Activated naive CD4-positive, alpha-beta T cell treated with anti-CD3 and anti-CD28 coated beads for 36 hours (primary cell): ENCODE results near the gene ARMH1. TPM values are rescaled to one million over a fixed set of nuclear protein-coding genes. Genes with fewer than 3 reads are reported as not detected.

Experiments used
- CTCF ChIA-PET: fragments of 350-600 bp; sonication (Branson Sonifier 250); formaldehyde crosslinking; loops from one replicate; lab custom pipeline; 2021; ENCODE audit warnings: antibody characterized with exemption; lab: Charles Lee
- DNase-seq: peaks from one replicate; pipeline ENCODE4 v3.0.0-alpha.2; 2020
- H3K27ac Mint-ChIP-seq: one replicate; pipeline ENCODE4 v1.8.0; 2021; ENCODE audit warnings: mild to moderate bottlenecking, mixed read lengths
- H3K27me3 Mint-ChIP-seq: one replicate; pipeline ENCODE4 v1.8.0; 2021; ENCODE audit warnings: low read depth, mixed read lengths
- H3K36me3 Mint-ChIP-seq: one replicate; pipeline ENCODE4 v1.8.0; 2021; ENCODE audit warnings: low read depth, mixed read lengths
- H3K4me1 Mint-ChIP-seq: one replicate; pipeline ENCODE4 v1.8.0; 2021; ENCODE audit warnings: low read depth, mixed read lengths
- H3K4me3 Mint-ChIP-seq: one replicate; pipeline ENCODE4 v1.8.0; 2021; ENCODE audit warnings: mild to moderate bottlenecking, moderate library complexity, mixed read lengths
- H3K9me3 Mint-ChIP-seq: one replicate; pipeline ENCODE4 v1.8.0; 2021; ENCODE audit warnings: mixed read lengths
- intact Hi-C: fragments of 100-400 bp; cut with micrococcal nuclease; formaldehyde crosslinking; loops from one replicate; pipeline ENCODE4 v1.15.1; 2023
- total RNA-seq, 2 experiments: library from RNA; stranded (reverse); gene quantifications; one replicate each; pipeline ENCODE4 v1.2.3, GENCODE V29; 2021

Gene ARMH1
- total RNA-seq, 2 experiments from 2014 or later, result 143 to 155 TPM

DNA sequence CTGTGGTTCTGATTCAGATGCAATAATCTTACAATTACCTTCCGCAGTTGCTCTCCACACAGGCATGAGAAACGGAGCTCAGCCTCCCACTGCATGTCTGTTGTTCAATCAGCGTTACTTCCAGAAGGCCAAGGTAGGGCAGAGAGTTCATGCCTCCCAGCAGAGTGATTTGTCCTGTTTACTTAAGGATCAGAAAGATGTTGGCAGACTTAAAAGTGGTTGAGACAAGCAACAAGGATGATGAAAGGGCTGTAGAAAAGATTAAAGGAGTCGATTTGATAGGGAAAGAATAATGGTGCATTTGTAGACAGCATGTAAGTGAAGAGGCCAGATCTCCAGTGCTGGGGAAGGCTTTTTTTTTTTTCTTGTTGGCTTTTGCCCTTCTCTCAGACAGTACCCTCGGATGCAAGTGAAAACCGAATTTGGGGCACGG lies 26.6 kb downstream of the ARMH1 start:
- H3K4me1 Mint-ChIP-seq, result peaks cover 21% of the 10 kb centered on the region
- no peaks in the 10 kb centered on the region for H3K9me3 Mint-ChIP-seq
- no peaks in the 10 kb centered on the region for H3K36me3 Mint-ChIP-seq
- no peak overlapping the region for H3K4me3 Mint-ChIP-seq
- no peak overlapping the region for H3K27ac Mint-ChIP-seq
- no peak for DNase-seq
- intact Hi-C loops, result no loop called here
- H3K27me3 Mint-ChIP-seq, result no peaks in the 10 kb centered on the region
- CTCF ChIA-PET, result no interaction called here

DNA sequence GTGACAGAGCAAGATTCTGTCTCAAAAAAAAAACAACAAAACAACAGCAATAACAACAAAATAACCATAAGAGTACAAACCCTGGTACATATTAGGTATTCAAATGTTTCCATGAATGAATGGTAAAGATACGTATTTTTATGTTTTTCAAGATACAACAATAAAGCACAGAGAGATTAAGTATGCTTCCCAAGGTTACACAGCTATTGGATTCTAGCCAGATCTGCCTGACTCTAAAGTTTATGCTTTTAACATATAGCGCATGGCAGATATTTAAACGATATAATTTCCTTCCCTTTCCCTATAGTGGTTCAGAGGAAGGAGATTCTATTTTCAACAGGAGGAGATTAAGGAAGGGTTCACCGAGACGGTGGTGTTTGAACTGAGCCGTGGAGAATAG lies 31.0 kb downstream of the ARMH1 start:
- CTCF ChIA-PET, result interaction anchor here (0.5 to 1.6 kb wide), 3 partner anchors 9 to 25 kb away, joined by 3 read pairs; partner anchors contain the start of gene RNU5D-1
- Mint-ChIP-seq H3K27me3 (no peaks in the 10 kb centered on the region), H3K27ac (no peak overlapping the region), H3K4me1 (peaks cover 10% of the 10 kb centered on the region), H3K36me3 (no peaks in the 10 kb centered on the region), H3K4me3 (no peak overlapping the region), H3K9me3 (no peaks in the 10 kb centered on the region)
- DNase-seq, result no peak
- intact Hi-C loops, result no loop called here

DNA sequence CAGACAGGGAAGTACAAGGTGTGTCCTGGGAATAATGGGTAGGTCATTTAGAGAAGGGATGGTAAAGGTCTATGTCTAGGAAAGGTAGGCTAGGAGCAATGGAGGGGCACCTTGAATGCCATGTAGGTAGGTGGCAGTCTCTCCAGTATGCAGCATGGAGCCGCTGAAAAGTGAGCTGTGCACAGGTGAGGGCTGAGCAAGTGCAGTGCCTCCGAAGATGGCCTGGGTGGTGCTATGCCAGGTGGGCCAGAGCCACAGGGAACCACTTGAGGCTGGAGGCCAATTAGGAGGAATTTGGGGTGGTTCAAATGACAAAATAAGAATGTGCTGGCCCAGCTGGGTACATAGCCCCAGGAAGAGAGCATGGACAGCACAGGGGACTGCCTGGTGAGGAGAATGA lies 31.4 kb downstream of the ARMH1 start:
- Mint-ChIP-seq H3K4me3 (no peak overlapping the region), H3K4me1 (peaks cover 10% of the 10 kb centered on the region), H3K36me3 (no peaks in the 10 kb centered on the region), H3K27ac (no peak overlapping the region), H3K9me3 (no peaks in the 10 kb centered on the region), H3K27me3 (no peaks in the 10 kb centered on the region)
- CTCF ChIA-PET, result interaction anchor here (1.3 to 1.8 kb wide), 3 partner anchors 9 to 25 kb away, joined by 3 to 6 read pairs (median 3); partner anchors contain the start of gene RNU5D-1
- intact Hi-C loops, result no loop called here
- no peak for DNase-seq

DNA sequence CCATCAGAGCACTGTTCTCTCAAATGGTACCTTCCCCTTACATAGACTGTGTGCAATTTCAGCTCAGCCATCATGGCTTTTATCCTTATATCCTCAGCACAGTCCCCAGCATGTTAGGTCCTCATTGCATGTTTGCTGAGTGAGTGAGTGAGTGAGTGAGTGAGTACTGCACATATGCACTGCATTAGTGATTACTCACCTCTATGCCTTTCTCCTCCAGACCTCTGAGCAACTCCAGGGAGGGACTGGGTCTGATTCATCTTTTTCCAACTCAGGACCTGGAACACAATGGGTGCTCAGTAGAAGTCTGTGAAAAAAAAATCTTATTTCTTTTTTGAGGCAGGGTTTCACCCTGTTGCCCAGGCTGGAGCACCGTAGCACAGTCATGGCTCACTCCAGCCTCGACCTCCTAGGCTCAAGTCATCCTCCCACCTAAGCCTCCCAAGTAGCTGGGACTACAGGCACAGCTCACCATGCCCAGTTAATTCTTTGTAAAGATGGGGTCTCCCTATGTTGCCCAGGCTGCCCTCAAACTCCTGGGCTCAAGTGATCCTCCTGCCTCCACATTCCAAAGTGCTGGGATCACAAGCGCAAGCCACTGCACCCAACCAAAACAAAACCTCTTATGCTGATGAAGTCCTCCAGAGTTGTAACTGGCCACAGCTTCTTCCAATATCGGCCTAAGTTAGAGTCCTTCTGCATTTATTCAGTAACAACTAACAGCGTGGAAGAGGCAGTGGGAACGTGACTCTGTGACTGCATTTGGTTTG lies 32.8 kb downstream of the ARMH1 start:
- Mint-ChIP-seq H3K27ac (no peak overlapping the region), H3K36me3 (no peaks in the 10 kb centered on the region), H3K27me3 (no peaks in the 10 kb centered on the region), H3K4me1 (peaks cover 10% of the 10 kb centered on the region), H3K9me3 (no peaks in the 10 kb centered on the region), H3K4me3 (no peak overlapping the region)
- intact Hi-C loops, result no loop called here
- no peak for DNase-seq
- CTCF ChIA-PET, result interaction anchor here (0.6 to 1.8 kb wide), 7 partner anchors 9 to 594 kb away, joined by 3 to 7 read pairs (median 3); partner anchors contain the start of gene RNU5D-1

DNA sequence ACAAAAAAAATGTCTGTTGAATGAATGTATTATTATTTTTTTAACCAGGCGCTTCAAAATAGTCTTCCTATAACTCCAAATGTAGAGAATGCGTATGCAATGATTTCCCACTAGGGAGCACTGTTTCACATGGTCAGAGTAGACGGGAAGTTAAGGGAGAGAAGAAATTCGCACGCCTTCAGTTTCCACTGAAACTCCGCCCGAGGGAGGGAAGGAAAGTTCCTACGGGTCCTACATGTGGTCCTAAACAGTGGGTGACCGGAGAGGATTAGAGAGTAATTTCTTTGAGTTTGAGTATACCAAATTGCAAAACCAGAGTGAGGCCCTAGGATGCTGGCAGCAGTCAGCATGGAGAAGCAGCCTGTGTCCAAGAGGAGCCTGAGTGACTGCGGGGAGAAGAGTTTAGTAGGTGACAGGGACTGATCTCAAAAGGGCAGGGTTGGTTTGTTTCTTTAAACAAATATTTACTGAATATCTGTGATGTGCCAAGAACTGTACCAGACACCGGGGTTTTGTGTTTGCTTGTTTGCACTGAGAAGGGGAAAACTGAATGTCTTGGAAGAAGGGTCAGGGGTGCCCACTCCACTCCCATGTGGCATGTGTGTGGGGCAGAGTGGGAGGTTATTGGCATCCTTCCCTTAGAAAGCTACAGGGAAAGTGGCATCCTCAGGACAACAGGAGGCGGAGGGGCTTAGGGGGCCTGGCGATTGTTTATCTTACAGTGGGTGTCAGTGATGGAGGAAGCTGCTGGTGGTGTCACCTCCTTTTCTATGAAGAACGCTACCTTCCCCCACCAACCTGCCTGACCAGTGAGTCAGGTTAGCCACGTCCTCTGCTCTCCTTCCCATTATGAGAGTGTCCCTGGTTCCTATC lies 33.7 kb downstream of the ARMH1 start:
- Mint-ChIP-seq H3K27me3 (no peaks in the 10 kb centered on the region), H3K9me3 (no peaks in the 10 kb centered on the region), H3K4me3 (peak overlapping the region; percentile 53), H3K36me3 (no peaks in the 10 kb centered on the region), H3K4me1 (peaks cover 10% of the 10 kb centered on the region), H3K27ac (peak overlapping the region; percentile 2)
- CTCF ChIA-PET, result interaction anchor here (0.6 to 1.6 kb wide), 7 partner anchors 10 to 71 kb away, joined by 3 to 7 read pairs (median 3); partner anchors contain the start of gene RNU5D-1
- intact Hi-C loops, result no loop called here
- peak; percentile 53 for DNase-seq

DNA sequence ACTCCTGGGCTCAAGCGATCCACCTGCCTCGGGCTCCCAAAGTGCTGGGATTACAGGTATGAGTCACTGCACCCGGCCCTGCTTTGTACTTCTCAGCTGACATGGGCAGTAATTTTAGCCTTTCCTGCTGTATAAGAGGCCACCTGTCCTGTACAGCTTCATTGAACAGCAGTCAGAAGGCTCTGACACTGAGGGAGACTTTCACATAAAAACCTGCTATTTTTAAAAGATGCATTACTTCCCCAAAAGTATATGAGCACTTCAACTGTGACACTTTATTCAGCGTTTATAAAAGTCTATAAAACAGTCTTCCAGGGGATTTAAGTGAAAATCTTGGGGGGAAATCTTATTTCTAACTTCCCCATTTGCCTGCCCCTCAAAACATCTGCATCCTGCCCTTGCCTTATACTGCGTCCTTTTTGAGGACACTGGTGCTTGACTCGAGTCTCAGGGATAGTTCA lies 38.8 kb downstream of the ARMH1 start:
- H3K27ac Mint-ChIP-seq, result no peak overlapping the region
- intact Hi-C loops, result no loop called here
- H3K9me3 Mint-ChIP-seq, result no peaks in the 10 kb centered on the region
- peaks cover 35% of the 10 kb centered on the region for H3K4me1 Mint-ChIP-seq
- no peak overlapping the region for H3K4me3 Mint-ChIP-seq
- DNase-seq, result no peak
- CTCF ChIA-PET, result interaction anchor here (7.9 kb wide), 1 partner anchor 17 kb away, joined by 64 read pairs; the partner anchor contains the start of gene RNU5D-1
- H3K27me3 Mint-ChIP-seq, result no peaks in the 10 kb centered on the region
- H3K36me3 Mint-ChIP-seq, result no peaks in the 10 kb centered on the region

DNA sequence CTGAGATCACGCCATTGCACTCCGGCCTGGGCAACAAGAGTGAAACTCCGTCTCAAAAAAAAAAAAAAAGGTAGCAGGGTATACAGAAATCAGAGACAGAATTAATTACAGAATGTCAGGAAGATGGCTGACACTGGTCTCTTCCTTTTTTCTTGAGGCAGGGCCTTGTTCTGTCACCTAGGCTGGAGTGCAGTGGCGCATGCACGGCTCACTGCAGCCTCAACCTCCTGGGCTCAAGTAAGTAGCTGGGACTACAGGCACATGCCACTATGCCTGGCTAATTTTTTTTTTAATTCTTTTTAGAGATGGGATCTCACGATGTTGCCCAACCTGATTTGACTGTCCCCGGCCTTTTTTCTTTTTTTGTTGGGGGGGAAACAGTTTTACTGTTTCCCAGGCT lies 40.0 kb downstream of the ARMH1 start:
- Mint-ChIP-seq H3K27me3 (no peaks in the 10 kb centered on the region), H3K4me3 (no peak overlapping the region), H3K36me3 (no peaks in the 10 kb centered on the region), H3K27ac (no peak overlapping the region), H3K9me3 (no peaks in the 10 kb centered on the region), H3K4me1 (peaks cover 42% of the 10 kb centered on the region)
- CTCF ChIA-PET, result interaction anchor here (0.6 to 7.9 kb wide), 8 partner anchors 9 to 588 kb away, joined by 3 to 64 read pairs (median 3); partner anchors contain the start of gene RNU5D-1
- no peak for DNase-seq
- intact Hi-C loops, result loop anchor here (2.0 kb wide), 2 partner anchors 16 to 40 kb away; partner anchors contain the start of genes ARMH1, RNU5D-1 and TMEM53

DNA sequence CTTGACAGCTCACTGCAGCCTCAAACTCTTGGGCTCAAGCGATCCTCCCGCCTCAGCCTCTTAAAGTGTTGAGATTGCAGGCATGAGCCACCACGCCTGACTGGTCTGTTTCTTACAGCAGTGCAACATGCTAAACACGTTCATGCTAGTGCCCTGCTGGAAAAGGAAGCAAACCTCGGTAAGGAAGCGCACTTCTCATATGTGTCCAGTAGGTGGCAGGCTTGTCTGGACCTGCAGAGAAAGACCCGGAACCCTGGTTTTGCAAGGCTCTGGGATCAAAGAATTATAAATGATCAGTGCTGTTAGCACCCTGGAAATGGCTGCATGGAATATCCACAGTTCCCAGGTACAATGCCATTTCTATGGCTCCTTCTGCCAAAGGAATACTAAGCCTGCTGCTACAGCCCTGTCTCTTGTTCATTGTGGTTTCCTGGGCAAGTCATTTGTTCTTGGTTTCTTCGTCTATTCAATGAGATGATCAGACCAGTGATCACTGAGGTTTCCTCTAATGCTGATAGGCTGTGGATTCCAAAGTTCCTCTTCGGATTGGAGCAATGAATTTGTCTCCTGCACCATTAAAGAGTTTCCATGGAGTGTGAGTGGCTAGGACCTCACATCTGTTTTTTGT lies 40.5 kb downstream of the ARMH1 start:
- intact Hi-C loops, result loop anchor here (1.0 to 2.0 kb wide), 3 partner anchors 16 to 297 kb away; partner anchors contain the start of genes ARMH1, RNU5D-1, TMEM53 and UROD
- H3K4me3 Mint-ChIP-seq, result peak overlapping the region; percentile 32
- peak overlapping the region; percentile 21 for H3K27ac Mint-ChIP-seq
- no peaks in the 10 kb centered on the region for H3K36me3 Mint-ChIP-seq
- H3K9me3 Mint-ChIP-seq, result no peaks in the 10 kb centered on the region
- DNase-seq, result peak; percentile 81
- peaks cover 47% of the 10 kb centered on the region for H3K4me1 Mint-ChIP-seq
- CTCF ChIA-PET, result interaction anchor here (0.7 to 7.9 kb wide), 5 partner anchors 10 to 71 kb away, joined by 3 to 64 read pairs (median 4); partner anchors contain the start of gene RNU5D-1
- no peaks in the 10 kb centered on the region for H3K27me3 Mint-ChIP-seq

DNA sequence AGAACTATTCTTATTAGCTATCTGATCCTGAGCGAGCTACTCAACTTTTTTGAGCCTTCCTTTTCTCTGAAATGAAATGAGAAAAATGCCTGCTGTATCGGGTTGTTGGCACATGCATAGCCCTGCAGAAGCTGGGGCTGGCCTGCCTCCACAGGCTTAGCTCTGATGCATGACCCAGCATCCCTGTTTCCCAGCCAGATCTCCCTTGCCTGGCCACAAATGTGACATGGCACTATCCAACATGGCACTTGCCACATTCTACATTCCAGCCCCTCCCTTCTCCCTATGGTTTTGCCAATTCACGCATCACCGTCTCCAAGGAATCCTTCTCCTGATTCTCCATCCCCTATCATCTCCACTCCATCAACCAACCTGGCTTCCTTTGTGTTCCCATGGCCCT lies 42.6 kb downstream of the ARMH1 start:
- no peaks in the 10 kb centered on the region for H3K36me3 Mint-ChIP-seq
- intact Hi-C loops, result no loop called here
- CTCF ChIA-PET, result interaction anchor here (0.6 to 7.9 kb wide), 6 partner anchors 11 to 1128 kb away, joined by 3 to 64 read pairs (median 3); partner anchors contain the start of gene RNU5D-1
- no peak for DNase-seq
- H3K4me3 Mint-ChIP-seq, result no peak overlapping the region
- H3K9me3 Mint-ChIP-seq, result no peaks in the 10 kb centered on the region
- no peaks in the 10 kb centered on the region for H3K27me3 Mint-ChIP-seq
- H3K4me1 Mint-ChIP-seq, result peaks cover 66% of the 10 kb centered on the region
- H3K27ac Mint-ChIP-seq, result no peak overlapping the region

DNA sequence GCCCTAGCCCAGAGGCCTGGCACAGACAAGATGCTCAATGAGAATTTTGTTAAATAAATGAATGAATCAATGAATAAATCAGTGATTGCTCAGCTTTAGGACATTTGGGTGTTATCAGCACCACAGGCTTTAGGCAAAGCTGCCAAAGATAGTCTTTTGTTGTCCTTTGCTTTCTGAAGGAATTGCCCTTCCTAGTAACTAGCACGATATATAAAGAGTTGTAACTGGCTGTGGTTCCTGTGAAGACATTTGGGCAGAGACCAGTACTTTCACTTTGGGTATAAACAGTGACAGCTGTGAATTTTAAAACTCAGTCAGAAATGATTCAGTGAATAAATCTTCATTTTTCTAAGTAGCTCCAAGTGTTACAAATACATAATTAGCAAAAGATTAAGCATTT lies 43.1 kb downstream of the ARMH1 start:
- intact Hi-C loops, result no loop called here
- Mint-ChIP-seq H3K27me3 (no peaks in the 10 kb centered on the region), H3K9me3 (no peaks in the 10 kb centered on the region), H3K4me1 (peaks cover 69% of the 10 kb centered on the region), H3K27ac (no peak overlapping the region), H3K36me3 (no peaks in the 10 kb centered on the region), H3K4me3 (no peak overlapping the region)
- CTCF ChIA-PET, result interaction anchor here (0.6 to 7.9 kb wide), 8 partner anchors 12 to 1554 kb away, joined by 3 to 64 read pairs (median 3); partner anchors contain the start of genes RNU5D-1 and RPS8
- no peak for DNase-seq

DNA sequence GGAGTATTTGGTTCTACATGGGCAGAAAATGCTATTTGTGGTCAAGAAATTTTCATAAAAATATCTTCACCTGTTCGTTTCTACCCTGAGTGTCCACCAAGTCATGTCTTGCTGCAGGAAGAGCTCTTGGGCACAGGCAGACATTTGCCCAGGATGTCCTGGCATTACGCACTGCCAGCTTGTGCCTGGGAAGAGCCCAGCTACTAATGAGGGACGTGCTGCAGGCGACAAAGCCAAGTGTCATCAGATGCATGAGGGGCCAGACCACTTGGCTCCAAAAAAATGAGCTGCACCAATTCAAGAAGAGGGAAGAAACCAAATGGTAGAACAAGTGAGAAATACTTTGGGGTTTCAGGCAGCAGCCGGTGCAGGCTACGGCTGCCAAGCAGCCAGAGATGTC lies 43.6 kb downstream of the ARMH1 start:
- CTCF ChIA-PET, result interaction anchor here (0.6 to 7.9 kb wide), 8 partner anchors 12 to 1555 kb away, joined by 3 to 64 read pairs (median 3); partner anchors contain the start of genes RNU5D-1 and RPS8
- H3K27ac Mint-ChIP-seq, result no peak overlapping the region
- peaks cover 73% of the 10 kb centered on the region for H3K4me1 Mint-ChIP-seq
- H3K4me3 Mint-ChIP-seq, result no peak overlapping the region
- H3K27me3 Mint-ChIP-seq, result no peaks in the 10 kb centered on the region
- H3K36me3 Mint-ChIP-seq, result peaks cover 1% of the 10 kb centered on the region
- intact Hi-C loops, result no loop called here
- H3K9me3 Mint-ChIP-seq, result no peaks in the 10 kb centered on the region
- no peak for DNase-seq
